Thyroid gland (tissue), 4 donors: ENCODE measurements around the gene MAGI1.

Experiments
- CTCF ChIP-seq, 6 experiments: fragments of 200-600 bp in 3 of 6; fragments of 450-650 bp in 3 of 6; sonication (generic) in 3 of 6; IDR thresholded peaks; one replicate each; pipeline ENCODE4 v1.5.1; 2016 to 2019; ENCODE audit warnings: antibody characterized with exemption in 6 of 6, mild to moderate bottlenecking in 2 of 6, inconsistent platforms in 1 of 6, moderate library complexity in 1 of 6
- POLR2A ChIP-seq, 2 donors: fragments of 450-650 bp; IDR thresholded peaks; one replicate each; pipeline ENCODE4 v1.6.1; 2017; ENCODE audit warnings: antibody characterized with exemption in 2 of 2, mild to moderate bottlenecking in 2 of 2, moderate library complexity in 1 of 2

- no peak for TF ChIP-seq CTCF (IDR thresholded peaks at IDR 0.05)
- no peak for TF ChIP-seq POLR2A (IDR thresholded peaks at IDR 0.05)
Observed at GRCh38 chr3:65856907-65857306, 181.8 kb downstream of the MAGI1 start.
